HG02973 (cell line): ENCODE measurements around the gene PLG.
"Not testable (repeated sequence)": the region's sequence is repeated elsewhere in the genome, so short reads cannot be mapped to it uniquely, and the experiment has no call there.

Experiments
- ATAC-seq: cut with Tn5 transposase; IDR thresholded peaks from one replicate; pipeline ENCODE4 v1.9.1; 2021; ENCODE audit warnings: moderate library complexity; ENCODE audit not compliant: unreplicated experiment

Gene PLG

GRCh38 chr6:160697826-160698225 is 4.2 kb upstream of the PLG start:
- no peak for ATAC-seq

GRCh38 chr6:160704688-160705087 is 2.6 kb downstream of the PLG start:
- ATAC-seq: not testable (repeated sequence)

GRCh38 chr6:160708993-160709392 is 6.9 kb downstream of the PLG start:
- ATAC-seq: not testable (repeated sequence)

GRCh38 chr6:160714731-160715316 is 12.8 kb downstream of the PLG start:
- no peak for ATAC-seq

GRCh38 chr6:160730911-160731310 is 28.9 kb downstream of the PLG start:
- ATAC-seq: no peak

GRCh38 chr6:160733050-160733646 is 31.1 kb downstream of the PLG start:
- ATAC-seq: peak; percentile 57

- ATAC-seq: no peak
Measured at GRCh38 chr6:160734627-160735026, 32.6 kb downstream of the PLG start.

GRCh38 chr6:160735523-160735922 is 33.5 kb downstream of the PLG start:
- ATAC-seq: peak; percentile 80

GRCh38 chr6:160737934-160738333 is 35.9 kb downstream of the PLG start:
- no peak for ATAC-seq

GRCh38 chr6:160739955-160740354 is 37.9 kb downstream of the PLG start:
- ATAC-seq: no peak

- ATAC-seq: peak; percentile 99
Measured at GRCh38 chr6:160741012-160741411, 39.0 kb downstream of the PLG start.

GRCh38 chr6:160742090-160742489 is 40.0 kb downstream of the PLG start:
- peak; percentile 47 for ATAC-seq

- peak; percentile 92 for ATAC-seq
Measured at GRCh38 chr6:160750276-160750689, 48.2 kb downstream of the PLG start.

- ATAC-seq: not testable (repeated sequence)
Measured at GRCh38 chr6:160753211-160753610, 51.2 kb downstream of the PLG start.

GRCh38 chr6:160755165-160755564 is 53.1 kb downstream of the PLG start:
- no peak for ATAC-seq

- no peak for ATAC-seq
Measured at GRCh38 chr6:160756021-160756420, 54.0 kb downstream of the PLG start.

- ATAC-seq: no peak
Measured at GRCh38 chr6:160756871-160757270, 54.8 kb downstream of the PLG start.

GRCh38 chr6:160764847-160765246 is 62.8 kb downstream of the PLG start:
- ATAC-seq: no peak

- no peak for ATAC-seq
Measured at GRCh38 chr6:160765412-160765811, 63.4 kb downstream of the PLG start.

- ATAC-seq: no peak
Measured at GRCh38 chr6:160766657-160766988, 64.6 kb downstream of the PLG start.

GRCh38 chr6:160766989-160767646 is 65.1 kb downstream of the PLG start:
- ATAC-seq: peak; percentile 97

GRCh38 chr6:160767647-160768019 is 65.6 kb downstream of the PLG start:
- ATAC-seq: peak; percentile 12

GRCh38 chr6:160768101-160768500 is 66.1 kb downstream of the PLG start:
- ATAC-seq: no peak
